CD14-positive monocyte (primary cell): ENCODE measurements around the gene SPATA25. TPM values are rescaled to one million over a fixed set of nuclear protein-coding genes. Genes with fewer than 3 reads are reported as not detected.

Experiments used
- DNase-seq, 3 donors: peaks; one replicate each; pipeline ENCODE4 v3.0.0-alpha.2; 2011 to 2022
- H2AFZ ChIP-seq: 2 replicates; pipeline ENCODE4 v1.6.0; 2012; ENCODE audit warnings: mild to moderate bottlenecking, low read depth, low read length, inconsistent platforms; ENCODE audit not compliant: insufficient read depth, poor library complexity, severe bottlenecking
- H3K27ac ChIP-seq, 2 donors: 1 replicate in 1 of 2; 2 replicates in 1 of 2; pipeline ENCODE4 v1.5.1; 2012 to 2013; ENCODE audit warnings: low read length in 2 of 2, control low read depth in 1 of 2, inconsistent platforms in 1 of 2, low read depth in 1 of 2, mild to moderate bottlenecking in 1 of 2
- H3K27me3 ChIP-seq, 2 donors: one replicate each; pipeline versions ENCODE4 v1.6.0 to v1.6.1; 2011 to 2013; ENCODE audit warnings: low read length in 2 of 2; ENCODE audit not compliant: control insufficient read depth in 2 of 2, insufficient read depth in 2 of 2
- H3K36me3 ChIP-seq, 2 donors: replicated peaks in 1 of 2; 1 replicate in 1 of 2; 2 replicates in 1 of 2; pipeline versions ENCODE4 v1.5.1 to v1.6.1; 2012 to 2013; ENCODE audit warnings: low read length in 2 of 2, control low read depth in 1 of 2, inconsistent platforms in 1 of 2, mild to moderate bottlenecking in 1 of 2; ENCODE audit not compliant: insufficient read depth in 2 of 2, control insufficient read depth in 1 of 2
- H3K4me1 ChIP-seq, 2 donors: 1 replicate in 1 of 2; 2 replicates in 1 of 2; pipeline versions ENCODE4 v1.5.1 to v1.6.1; 2012 to 2013; ENCODE audit warnings: low read length in 2 of 2, control low read depth in 1 of 2, inconsistent platforms in 1 of 2, mild to moderate bottlenecking in 1 of 2, moderate library complexity in 1 of 2; ENCODE audit not compliant: insufficient read depth in 2 of 2, control insufficient read depth in 1 of 2
- H3K4me2 ChIP-seq: replicated peaks from 2 replicates; pipeline ENCODE3; 2012; ENCODE audit warnings: low read length, moderate library complexity, mild to moderate bottlenecking; ENCODE audit not compliant: poor library complexity, severe bottlenecking; ENCODE audit errors: extremely low read depth
- H3K4me3 ChIP-seq, 3 experiments: fragments of 200-600 bp in 1 of 3; sonication (generic) in 1 of 3; replicated peaks in 1 of 3; 1 replicate in 2 of 3; 2 replicates in 1 of 3; pipeline ENCODE4 v1.5.1; 2011 to 2013; ENCODE audit warnings: low read length in 3 of 3, mild to moderate bottlenecking in 3 of 3, control low read depth in 2 of 3, low read depth in 2 of 3, inconsistent platforms in 1 of 3, moderate library complexity in 1 of 3
- H3K79me2 ChIP-seq: 2 replicates; pipeline ENCODE4 v1.6.0; 2012; ENCODE audit warnings: mild to moderate bottlenecking, control low read depth, inconsistent platforms, low read length, moderate library complexity; ENCODE audit not compliant: insufficient read depth
- H3K9ac ChIP-seq: 2 replicates; pipeline ENCODE4 v1.6.0; 2017; ENCODE audit warnings: low read length, mild to moderate bottlenecking; ENCODE audit not compliant: insufficient read depth, poor library complexity, severe bottlenecking
- H3K9me3 ChIP-seq, 2 donors: replicated peaks in 1 of 2; 1 replicate in 1 of 2; 2 replicates in 1 of 2; pipeline versions ENCODE4 v1.5.1 to v1.6.1; 2012 to 2013; ENCODE audit warnings: low read length in 2 of 2, control low read depth in 1 of 2; ENCODE audit not compliant: control insufficient read depth in 1 of 2, insufficient read depth in 1 of 2
- H4K20me1 ChIP-seq: 2 replicates; pipeline ENCODE4 v1.6.0; 2012; ENCODE audit warnings: mild to moderate bottlenecking, low read length, control low read depth, moderate library complexity; ENCODE audit not compliant: insufficient read depth
- H3K27ac Mint-ChIP-seq, 7 donors: one replicate each; pipeline ENCODE4 v1.8.0; 2020; ENCODE audit warnings: mild to moderate bottlenecking in 7 of 7, mixed read lengths in 7 of 7, moderate library complexity in 6 of 7, inconsistent platforms in 2 of 7
- H3K27me3 Mint-ChIP-seq, 3 donors: one replicate each; pipeline ENCODE4 v1.8.0; 2021 to 2022; ENCODE audit warnings: low read depth in 3 of 3, mild to moderate bottlenecking in 3 of 3, mixed read lengths in 3 of 3, moderate library complexity in 3 of 3, inconsistent platforms in 1 of 3
- H3K36me3 Mint-ChIP-seq, 2 donors: one replicate each; pipeline ENCODE4 v1.8.0; 2020; ENCODE audit warnings: mixed read lengths in 2 of 2, inconsistent platforms in 1 of 2, mild to moderate bottlenecking in 1 of 2
- H3K4me1 Mint-ChIP-seq: one replicate; pipeline ENCODE4 v1.8.0; 2020; ENCODE audit warnings: mild to moderate bottlenecking, mixed read lengths
- H3K4me3 Mint-ChIP-seq, 2 donors: one replicate each; pipeline ENCODE4 v1.8.0; 2020; ENCODE audit warnings: mild to moderate bottlenecking in 2 of 2, mixed read lengths in 2 of 2, moderate library complexity in 1 of 2
- H3K9me3 Mint-ChIP-seq, 7 donors: one replicate each; pipeline ENCODE4 v1.8.0; 2020 to 2022; ENCODE audit warnings: mixed read lengths in 7 of 7, mild to moderate bottlenecking in 6 of 7, moderate library complexity in 6 of 7, inconsistent platforms in 2 of 7
- CTCF ChIP-seq: fragments of 200-600 bp; IDR thresholded peaks from one replicate; pipeline ENCODE4 v1.8.0; 2022; ENCODE audit warnings: antibody characterized with exemption, mild to moderate bottlenecking
- WGBS: methylation state at CpG from one replicate; pipeline ENCODE4 v1.1.5; 2013; ENCODE audit warnings: missing lambda C conversion rate; ENCODE audit not compliant: insufficient coverage; 5-methylcytosine and 5-hydroxymethylcytosine counted together
- intact Hi-C, 2 donors: fragments of 100-400 bp; cut with micrococcal nuclease; formaldehyde crosslinking; loops; one replicate each; pipeline versions ENCODE4 v1.15.0 to v1.15.1; 2023
- polyA plus RNA-seq, 3 donors: library from polyadenylated mRNA; depleted of rRNA in 1 of 3; unstranded in 2 of 3; stranded (reverse) in 1 of 3; fragments of 300-500 nt in 2 of 3; fragments of >200 nt in 1 of 3; fragmentation: Illumina TruSeq in 2 of 3; gene quantifications; 1 replicate in 2 of 3; 2 replicates in 1 of 3; pipeline ENCODE4 v1.2.3, GENCODE V29; 2012 to 2021

SPATA25 gene
- polyA plus RNA-seq, 3 donors = 0.76 TPM; not detected in 2

DNA sequence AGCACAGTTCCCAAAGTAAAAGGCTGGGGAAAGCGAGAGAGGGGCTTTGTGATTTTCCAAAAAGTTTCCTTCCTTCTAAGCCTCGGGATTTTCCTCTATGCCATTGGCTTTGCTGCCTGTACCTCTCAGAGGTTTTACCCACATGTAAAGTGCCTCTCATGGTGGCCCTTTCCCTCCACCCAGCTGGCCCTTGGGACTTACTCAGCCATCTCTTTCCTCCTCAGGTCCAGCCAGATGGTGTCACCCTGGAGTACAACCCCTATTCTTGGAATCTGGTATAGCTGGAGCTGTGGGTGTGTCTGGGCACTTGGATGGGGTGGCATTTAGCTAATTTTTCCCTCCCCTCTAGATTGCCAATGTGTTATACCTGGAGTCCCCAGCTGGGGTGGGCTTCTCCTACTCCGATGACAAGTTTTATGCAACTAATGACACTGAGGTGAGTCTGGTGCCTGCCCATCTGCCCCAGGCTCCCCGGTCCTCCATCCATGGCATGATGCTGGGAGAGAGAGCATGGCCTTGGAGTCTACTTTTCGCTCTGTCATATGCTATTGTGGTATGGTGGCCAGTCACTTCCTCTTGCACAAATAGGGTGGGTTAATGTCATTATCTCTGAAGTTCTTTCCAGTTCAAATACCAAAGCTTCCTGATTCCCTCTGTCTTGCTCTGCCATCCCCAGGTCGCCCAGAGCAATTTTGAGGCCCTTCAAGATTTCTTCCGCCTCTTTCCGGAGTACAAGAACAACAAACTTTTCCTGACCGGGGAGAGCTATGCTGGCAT is 4.8 kb upstream of the SPATA25 start:
- no peaks in the 10 kb centered on the region for H3K27me3 Mint-ChIP-seq
- Histone ChIP-seq H3K79me2 (peaks cover 46% of the 10 kb centered on the region), H3K4me1 (peaks cover 36 to 46% of the 10 kb centered on the region in 2 donors), H3K9me3 (no peaks in the 10 kb centered on the region), H3K27me3 (no peaks in the 10 kb centered on the region), H3K36me3 (peaks cover 34 to 49% of the 10 kb centered on the region in 2 donors), H3K27ac (peak overlapping the region; percentile 59 to 87), H2AFZ (peak overlapping the region; percentile 92), H3K4me2 (peak overlapping the region; percentile 99), H3K9ac (peak overlapping the region; percentile 78), H4K20me1 (peaks cover 27% of the 10 kb centered on the region), H3K4me3 (peak overlapping the region; percentile 62 to 95 (median 72))
- intact Hi-C loops = loop anchor here (2.0 to 5.0 kb wide), 2 partner anchors 19 to 35 kb away; partner anchors contain the start of genes ACOT8 (in 1 of the 2) and ZSWIM3 (in 1 of the 2)
- peaks cover 33% of the 10 kb centered on the region for H3K4me1 Mint-ChIP-seq
- TF ChIP-seq CTCF = no peak
- H3K4me3 Mint-ChIP-seq = peak overlapping the region; percentile 91 to 93
- H3K36me3 Mint-ChIP-seq = peaks cover 41 to 48% of the 10 kb centered on the region in 2 donors
- H3K27ac Mint-ChIP-seq = peak overlapping the region; percentile 84 to 96 (median 90)
- DNase-seq = peak; percentile 41 to 66 (median 58)
- peaks cover 0 to 2% (median 0%) of the 10 kb centered on the region in 7 donors for H3K9me3 Mint-ChIP-seq
- 47% methylated on average over 3 of the region's 9 CpGs for WGBS

DNA sequence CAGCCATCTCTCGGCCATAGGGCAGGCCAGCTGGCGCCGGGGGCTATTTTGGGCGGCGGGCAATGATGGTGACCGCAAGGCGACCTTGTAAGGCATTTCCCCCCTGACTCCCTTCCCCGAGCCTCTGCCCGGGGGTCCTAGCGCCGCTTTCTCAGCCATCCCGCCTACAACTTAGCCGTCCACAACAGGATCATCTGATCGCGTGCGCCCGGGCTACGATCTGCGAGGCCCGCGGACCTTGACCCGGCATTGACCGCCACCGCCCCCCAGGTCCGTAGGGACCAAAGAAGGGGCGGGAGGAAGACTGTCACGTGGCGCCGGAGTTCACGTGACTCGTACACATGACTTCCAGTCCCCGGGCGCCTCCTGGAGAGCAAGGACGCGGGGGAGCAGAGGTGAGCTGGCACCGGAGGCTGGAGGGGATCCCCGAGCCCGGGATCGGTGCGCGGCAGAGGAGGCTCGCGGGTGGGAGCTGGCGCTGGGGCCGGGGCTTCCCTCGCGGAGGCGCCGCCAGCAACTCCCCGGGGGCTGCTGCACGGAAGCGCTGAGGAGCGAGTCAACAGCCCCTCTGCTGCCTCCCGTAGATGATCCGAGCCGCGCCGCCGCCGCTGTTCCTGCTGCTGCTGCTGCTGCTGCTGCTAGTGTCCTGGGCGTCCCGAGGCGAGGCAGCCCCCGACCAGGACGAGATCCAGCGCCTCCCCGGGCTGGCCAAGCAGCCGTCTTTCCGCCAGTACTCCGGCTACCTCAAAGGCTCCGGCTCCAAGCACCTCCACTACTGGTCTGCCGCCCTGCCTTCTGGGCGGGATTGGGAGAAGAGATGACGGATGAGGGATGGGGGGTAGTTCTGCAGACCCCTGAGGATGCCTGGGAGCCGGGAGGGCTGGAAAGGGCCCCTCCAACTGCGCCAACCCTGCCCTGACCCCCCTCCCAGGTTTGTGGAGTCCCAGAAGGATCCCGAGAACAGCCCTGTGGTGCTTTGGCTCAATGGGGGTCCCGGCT is 3.9 kb upstream of the SPATA25 start, which contains the start of the genes CTSA and NEURL2:
CTSA (plus strand) TSS at position 351 of the 999 bp plus-strand sequence; CDS start at position 585, 234 bp downstream.
NEURL2 (minus strand) TSS at position 224 of the 999 bp plus-strand sequence; CDS start at position 7, 217 bp downstream.
- Histone ChIP-seq H4K20me1 (peaks cover 28% of the 10 kb centered on the region), H3K9ac (peak within 1 kb of the TSS; percentile 78), H3K27ac (peak within 1 kb of the TSS; percentile 59 to 87), H3K4me2 (peak within 1 kb of the TSS; percentile 99), H3K79me2 (peaks cover 43% of the 10 kb centered on the region), H3K4me1 (peaks cover 36 to 46% of the 10 kb centered on the region in 2 donors), H3K36me3 (peaks cover 33 to 49% of the 10 kb centered on the region in 2 donors), H3K9me3 (no peaks in the 10 kb centered on the region), H2AFZ (peak within 1 kb of the TSS; percentile 92), H3K27me3 (no peaks in the 10 kb centered on the region), H3K4me3 (peak within 1 kb of the TSS; percentile 62 to 95 (median 72))
- under 1% methylated on average over 67 of the region's 78 CpGs for WGBS
- intact Hi-C loops = loop anchor here (2.0 to 5.0 kb wide), 2 partner anchors 34 to 44 kb away; partner anchors contain the start of genes ACOT8 (in 1 of the 2), PCIF1 (in 1 of the 2) and ZSWIM3 (in 1 of the 2)
- Mint-ChIP-seq H3K27me3 (no peaks in the 10 kb centered on the region), H3K4me1 (peaks cover 33% of the 10 kb centered on the region), H3K36me3 (peaks cover 40 to 48% of the 10 kb centered on the region in 2 donors), H3K4me3 (peak within 1 kb of the TSS; percentile 91 to 93), H3K27ac (peak within 1 kb of the TSS; percentile 85 to 96 (median 91)), H3K9me3 (peaks cover 0 to 2% (median 0%) of the 10 kb centered on the region in 7 donors)
- DNase-seq = peak; percentile 73 to 89 (median 82)
- no peak for TF ChIP-seq CTCF
